ENCODE data around the gene RASSF7. TPM values are rescaled to one million over a fixed set of nuclear protein-coding genes. Genes with fewer than 3 reads are reported as not detected.

The RASSF7 gene
- total RNA-seq, 2 experiments from 2014 or later: 15.1 to 18.0 TPM

- no TSS peak for BruUV-seq (replicated peaks)
- Histone ChIP-seq H3K4me2 (ENCODE audit: low read length) (peak within 1 kb of the TSS; percentile 95), H3K4me3 (ENCODE audit: low read depth, low read length, poor library complexity, severe bottlenecking) (peak within 1 kb of the TSS; percentile 100), H4K20me1 (ENCODE audit: insufficient read depth, low read length) (peaks cover 29% of the 10 kb centered on the region), H3K9me3 (ENCODE audit: low read length) (no peaks in the 10 kb centered on the region), H3K36me3 (ENCODE audit: insufficient read depth, low read length) (peaks cover 18% of the 10 kb centered on the region), H3K79me2 (ENCODE audit: insufficient read depth, low read depth, low read length) (peaks cover 44% of the 10 kb centered on the region), H2AFZ (ENCODE audit: low read length) (peak within 1 kb of the TSS; percentile 27), H3K27ac (ENCODE audit: low read depth, low read length, poor library complexity, severe bottlenecking) (peak within 1 kb of the TSS; percentile 70), H3K9me2 (ENCODE audit: insufficient read depth, low read length) (no peaks in the 10 kb centered on the region), H3K4me1 (ENCODE audit: insufficient read depth, low read length, poor library complexity, severe bottlenecking) (peaks cover 38% of the 10 kb centered on the region)
- TF ChIP-seq CTCF (conservative IDR thresholded peaks at IDR 0.05; ENCODE audit: low read length): no peak
- no peak for TF ChIP-seq EZH2phosphoT487 (IDR thresholded peaks at IDR 0.05; ENCODE audit: borderline replicate concordance, low read depth, low read length)
- ChIA-PET POLR2A (interaction anchor here (0.6 to 1.4 kb wide), 6 partner anchors 14 to 221 kb away, joined by 3 to 5 read pairs (median 3); no protein-coding TSS in a partner anchor), CTCF (ENCODE audit: unreplicated experiment) (no interaction called here)
- intact Hi-C loops (cut with micrococcal nuclease; ENCODE audit: unreplicated experiment): loop anchor here (5.0 kb wide), 2 partner anchors 41 to 231 kb away; partner anchors contain the start of genes IRF7, PIDD1 and RPLP2
- DNase-seq (ENCODE audit: low spot score): peak; percentile 95
Measured at GRCh38 chr11:575996-576768, 15.4 kb downstream of the RASSF7 start, which contains the start of gene PHRF1. Gene PHRF1 (plus strand): TSS chr11:576470. CDS start chr11:581513, 5,043 bp downstream.

- ChIA-PET POLR2A (no interaction called here), CTCF (ENCODE audit: unreplicated experiment) (no interaction called here)
- no peaks in the 10 kb centered on the region for H3K9me2 ChIP-seq (ENCODE audit: insufficient read depth, low read length)
- peak overlapping the region; percentile 100 for H3K4me3 ChIP-seq (ENCODE audit: low read depth, low read length, poor library complexity, severe bottlenecking)
- H3K27ac ChIP-seq (ENCODE audit: low read depth, low read length, poor library complexity, severe bottlenecking): peak overlapping the region; percentile 22
- no peak for TF ChIP-seq CTCF (conservative IDR thresholded peaks at IDR 0.05; ENCODE audit: low read length)
- no peak for TF ChIP-seq EZH2phosphoT487 (IDR thresholded peaks at IDR 0.05; ENCODE audit: borderline replicate concordance, low read depth, low read length)
- no peak overlapping the region for H2AFZ ChIP-seq (ENCODE audit: low read length)
- no peaks in the 10 kb centered on the region for H3K9me3 ChIP-seq (ENCODE audit: low read length)
- H3K36me3 ChIP-seq (ENCODE audit: insufficient read depth, low read length): peaks cover 27% of the 10 kb centered on the region
- intact Hi-C loops (cut with micrococcal nuclease; ENCODE audit: unreplicated experiment): loop anchor here (5.0 kb wide), 2 partner anchors 40 to 230 kb away; partner anchors contain the start of genes IRF7, PIDD1 and RPLP2
- peaks cover 29% of the 10 kb centered on the region for H4K20me1 ChIP-seq (ENCODE audit: insufficient read depth, low read length)
- peak overlapping the region; percentile 95 for H3K4me2 ChIP-seq (ENCODE audit: low read length)
- no peak for DNase-seq (ENCODE audit: low spot score)
- BruUV-seq (replicated peaks): TSS peak; percentile 64
- H3K79me2 ChIP-seq (ENCODE audit: insufficient read depth, low read depth, low read length): peaks cover 53% of the 10 kb centered on the region
- peaks cover 38% of the 10 kb centered on the region for H3K4me1 ChIP-seq (ENCODE audit: insufficient read depth, low read length, poor library complexity, severe bottlenecking)
Measured at GRCh38 chr11:576811-577610, 16.2 kb downstream of the RASSF7 start.

All from OCI-LY7 (cell line).